GM19328 (cell line): ENCODE data around the gene GPR132.
"Not testable (repeated sequence)": the region's sequence is repeated elsewhere in the genome, so short reads cannot be mapped to it uniquely, and the experiment has no call there.

Experiments
- ATAC-seq: cut with Tn5 transposase; IDR thresholded peaks from one replicate; pipeline ENCODE4 v1.9.1; 2021; ENCODE audit warnings: mild to moderate bottlenecking, moderate library complexity; ENCODE audit not compliant: unreplicated experiment

GPR132 gene

DNA sequence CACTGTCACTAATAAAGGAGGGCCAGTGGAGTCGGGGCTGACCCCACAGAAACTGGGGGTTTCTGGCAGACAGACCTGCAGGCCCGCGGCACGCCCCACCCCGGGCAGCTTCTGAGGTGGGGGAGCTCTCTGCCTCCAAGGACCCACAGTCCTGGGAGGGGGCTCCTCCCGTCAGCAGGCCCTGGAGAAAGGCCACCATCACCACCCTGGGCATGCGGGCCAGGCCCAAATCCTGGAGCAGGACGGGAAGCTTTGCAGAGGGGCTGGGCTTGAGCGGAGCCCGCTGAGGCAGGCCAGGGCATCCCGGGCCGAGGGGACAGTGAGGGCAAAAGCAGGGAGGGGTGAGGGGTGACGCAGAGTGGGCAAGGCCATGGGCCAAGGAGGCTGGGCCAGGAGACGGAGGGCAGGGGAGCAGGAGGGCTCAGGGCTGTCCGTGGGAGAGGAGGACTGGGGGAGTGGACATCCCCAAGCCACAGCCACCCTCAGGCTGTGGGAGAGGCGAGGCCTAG, 11.1 kb upstream of the GPR132 start:
- no peak for ATAC-seq

DNA sequence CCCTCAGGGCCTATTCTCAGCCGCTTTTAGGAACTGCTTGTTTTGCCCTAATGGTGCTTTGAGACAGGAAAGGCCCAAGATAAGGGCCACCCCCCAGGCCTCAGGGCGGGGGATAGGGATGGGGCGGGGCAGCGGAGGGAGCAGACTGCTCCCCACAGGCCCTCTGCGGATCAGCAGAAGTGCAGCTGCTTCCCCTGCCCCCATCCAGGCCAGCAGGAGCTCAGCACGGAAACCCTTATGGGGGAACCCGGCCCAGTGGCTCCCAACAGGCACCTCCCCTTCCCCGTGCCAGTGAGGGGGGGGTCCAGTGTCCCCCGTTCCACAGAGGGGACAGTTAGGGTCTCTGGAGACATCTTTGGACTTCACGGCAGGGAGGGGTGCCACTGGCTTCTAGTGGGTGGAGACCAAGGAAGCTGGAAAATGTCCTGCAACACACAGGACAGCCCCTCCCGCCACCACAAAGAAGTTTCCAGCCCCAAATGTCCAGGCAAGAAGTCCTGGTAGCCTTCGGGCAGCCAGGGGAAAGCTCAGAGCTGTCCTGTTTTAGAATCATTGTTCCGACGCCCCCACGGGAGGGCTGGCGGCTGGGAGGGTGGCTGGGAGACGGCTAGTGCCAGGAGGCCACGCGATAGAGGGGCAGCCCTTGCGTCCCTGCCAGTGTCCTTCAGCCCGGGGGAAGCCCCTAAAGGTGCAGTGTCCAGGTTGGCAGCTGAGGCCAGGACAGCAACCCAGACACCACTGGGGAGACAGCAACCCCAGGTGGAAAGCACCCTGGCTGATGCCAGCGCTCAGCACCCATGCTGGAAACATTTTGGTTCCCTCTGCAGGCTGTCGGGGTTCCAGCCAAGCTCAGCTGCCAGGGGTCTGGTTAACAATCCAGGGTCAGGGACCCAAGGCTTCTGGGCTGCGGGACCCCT, 10.4 kb upstream of the GPR132 start:
- ATAC-seq: no peak

DNA sequence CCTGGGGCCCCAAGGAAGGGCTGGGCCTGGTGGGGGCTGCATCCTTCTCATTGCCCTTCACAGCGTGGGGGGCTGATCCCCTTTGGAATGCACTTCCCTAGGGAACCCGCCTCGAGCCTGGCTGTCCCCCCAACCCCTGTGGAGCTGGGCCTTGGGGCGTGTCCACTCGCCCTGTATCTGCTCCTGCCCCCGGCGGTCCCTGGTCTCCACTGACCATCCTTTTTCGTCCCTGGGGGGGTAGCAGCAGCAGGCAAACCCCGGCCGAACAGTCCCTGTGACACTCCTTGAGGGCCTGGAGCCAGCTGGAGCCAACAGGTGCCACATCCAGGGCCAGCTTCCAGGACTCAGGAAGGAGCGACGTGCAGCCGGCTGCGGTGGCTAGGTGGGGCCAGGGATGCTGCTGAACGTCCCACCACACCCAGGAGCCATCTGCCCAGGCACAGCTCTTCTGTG, 9.4 kb upstream of the GPR132 start:
- ATAC-seq: no peak

DNA sequence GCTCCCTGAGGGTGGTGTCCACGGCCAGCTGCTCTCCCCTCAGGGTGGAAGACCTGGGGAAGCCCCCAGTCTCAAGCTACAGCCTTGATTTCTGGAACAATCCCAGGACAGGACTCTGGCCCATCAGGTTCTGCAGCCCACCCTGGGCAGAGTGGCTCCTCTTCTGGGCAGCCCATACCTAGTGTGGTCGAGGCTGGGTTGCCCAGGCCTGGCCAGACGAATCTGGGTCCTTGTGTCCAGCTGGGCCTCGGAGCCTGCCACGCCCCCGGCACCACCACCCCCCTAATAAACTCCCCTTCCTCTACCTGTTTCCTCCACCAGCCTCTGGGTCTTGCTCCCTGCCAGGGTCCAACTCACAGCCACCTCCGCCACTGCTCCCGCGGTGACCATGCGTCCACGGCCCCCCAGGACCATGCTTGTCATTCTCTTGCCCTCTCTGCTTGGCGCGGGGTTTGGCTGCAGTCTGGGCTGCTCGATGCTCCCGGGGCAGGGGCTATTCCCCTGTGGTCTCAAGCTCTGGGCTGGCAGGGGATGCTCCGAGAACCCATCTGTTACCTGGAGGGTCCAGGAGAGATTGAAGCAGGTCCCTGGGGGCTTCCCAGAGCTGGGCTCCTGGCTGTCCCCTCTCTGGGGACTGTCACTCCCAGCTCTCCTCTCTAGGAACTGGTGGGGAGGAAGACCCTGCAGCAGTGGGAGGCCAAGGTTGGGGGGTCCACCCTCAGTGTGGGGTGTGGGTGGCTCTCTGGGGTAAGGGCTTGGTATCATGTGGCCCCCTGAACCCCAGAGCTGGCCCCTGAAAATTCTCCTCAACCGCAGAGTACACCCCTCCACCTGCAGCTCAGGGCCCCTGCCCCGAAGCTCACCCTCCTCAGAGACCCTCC, 8.7 kb upstream of the GPR132 start:
- no peak for ATAC-seq

DNA sequence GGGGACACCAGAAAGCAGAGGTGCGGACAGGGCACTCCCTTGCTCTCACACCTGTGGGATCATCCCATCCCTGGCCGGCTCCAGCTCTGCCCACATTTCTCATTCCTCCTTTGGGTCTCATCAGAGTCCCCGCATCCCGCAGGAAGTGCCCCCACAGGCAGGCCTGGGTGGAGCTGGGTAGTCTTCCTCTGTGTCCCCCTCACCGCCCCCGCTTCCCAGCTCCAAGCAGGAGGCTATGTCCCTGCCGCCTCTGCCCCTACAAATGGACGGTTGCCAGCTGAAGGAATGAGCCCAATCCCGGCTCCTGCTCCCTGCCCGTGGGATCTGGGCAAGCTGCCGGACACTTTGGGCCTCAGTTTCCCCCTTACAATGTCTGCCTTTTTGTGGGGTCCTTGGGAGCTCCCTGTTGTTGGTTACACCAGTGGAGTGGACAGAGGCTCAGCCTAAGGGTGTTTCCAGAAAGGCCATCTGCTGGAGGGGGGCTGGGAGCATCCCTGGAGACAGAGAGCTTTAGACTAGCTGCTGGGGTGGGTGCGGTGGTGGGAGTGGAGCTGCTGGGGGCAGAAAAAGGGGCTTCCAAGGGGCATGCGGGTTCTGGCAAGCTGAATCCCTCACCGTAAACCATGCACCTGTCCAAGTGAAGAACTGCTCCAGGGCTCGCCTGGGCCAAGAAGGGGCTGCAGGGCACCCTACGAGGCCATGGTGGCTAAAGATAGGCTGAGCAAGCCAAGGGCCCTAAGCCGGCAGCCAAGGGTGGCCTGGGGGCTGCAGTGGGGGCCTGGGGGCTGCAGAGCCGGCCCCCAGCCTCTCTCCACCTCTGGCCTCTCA, 7.9 kb upstream of the GPR132 start:
- no peak for ATAC-seq

DNA sequence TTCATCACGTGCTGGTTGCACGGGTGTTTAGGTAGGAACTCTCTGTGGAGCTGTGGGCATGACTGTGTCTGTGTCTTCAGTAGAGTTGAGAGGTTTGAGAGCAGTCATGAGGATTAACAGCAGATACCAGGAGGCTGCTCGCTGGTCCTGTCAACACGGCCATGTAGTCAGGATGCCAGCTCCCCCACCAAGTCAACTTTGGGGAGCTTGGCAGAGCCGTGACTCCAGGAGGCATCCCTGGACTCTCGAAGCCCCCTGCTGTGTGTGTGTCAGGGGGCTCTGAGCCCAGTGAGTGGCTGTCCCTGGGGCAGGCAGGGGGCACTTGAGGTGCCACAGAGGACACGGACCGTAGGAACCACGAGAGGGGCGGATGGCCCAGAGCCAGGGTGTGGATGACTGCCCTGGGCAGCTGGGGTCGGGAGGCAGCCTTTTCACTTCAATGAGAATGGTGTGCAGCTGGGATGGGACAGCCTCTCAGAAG, 7.2 kb upstream of the GPR132 start:
- no peak for ATAC-seq

DNA sequence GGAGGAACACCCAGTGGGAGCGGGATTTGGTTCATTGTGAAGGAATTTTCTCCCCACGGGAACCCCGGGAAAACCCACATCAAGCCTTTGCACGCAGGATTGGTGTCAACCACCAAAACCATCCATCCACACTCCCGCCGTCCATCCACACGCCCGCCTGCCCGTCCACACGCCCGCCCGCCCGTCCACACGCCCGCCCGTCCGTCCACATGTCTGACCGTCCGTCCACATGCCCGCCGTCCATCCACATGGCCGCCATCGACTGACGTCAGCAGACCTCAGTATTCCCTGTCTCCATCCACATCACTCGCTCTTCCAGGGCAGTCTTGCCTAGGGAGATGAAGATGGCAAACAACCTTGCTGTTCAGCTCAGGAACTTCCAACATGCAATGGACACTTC, 6.7 kb upstream of the GPR132 start:
- ATAC-seq: no peak

DNA sequence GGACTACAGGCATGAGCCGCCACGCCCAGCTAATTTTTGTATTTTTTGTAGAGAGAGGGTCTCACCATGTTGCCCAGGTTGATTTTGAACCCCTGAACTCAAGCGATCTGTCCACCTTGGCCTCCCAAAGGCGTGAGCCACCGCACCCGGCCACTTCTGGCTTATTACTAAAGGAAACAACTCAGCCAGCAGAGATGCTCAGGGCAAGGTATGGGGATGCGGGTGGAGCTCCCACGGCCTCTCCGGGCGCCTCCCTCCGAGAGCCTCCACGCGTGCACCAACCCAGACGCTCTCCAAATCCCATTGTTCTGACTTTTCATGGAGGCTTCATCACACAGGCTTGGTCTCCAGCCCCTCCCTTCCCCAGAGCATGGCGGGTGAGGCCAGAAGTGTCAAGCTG, 6.1 kb upstream of the GPR132 start:
- ATAC-seq: no peak

DNA sequence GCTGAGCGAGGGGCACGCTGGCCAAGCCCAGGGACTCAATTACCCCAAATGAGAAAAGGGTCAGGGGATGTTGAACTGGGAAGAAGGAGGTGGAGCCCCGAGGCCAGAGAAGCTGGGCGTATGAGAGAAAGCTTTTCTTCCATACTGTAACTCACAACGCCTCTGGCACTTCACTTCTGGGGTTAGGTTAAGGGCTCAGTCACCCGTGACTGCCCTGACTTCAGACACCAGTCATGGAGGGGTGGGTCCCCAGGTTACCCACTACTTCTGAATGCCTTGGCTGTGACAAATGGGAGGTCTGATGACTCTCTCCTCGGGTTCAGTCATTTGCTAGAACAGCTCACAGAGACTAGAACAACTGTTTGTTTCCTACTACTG, 5.5 kb upstream of the GPR132 start:
- no peak for ATAC-seq

DNA sequence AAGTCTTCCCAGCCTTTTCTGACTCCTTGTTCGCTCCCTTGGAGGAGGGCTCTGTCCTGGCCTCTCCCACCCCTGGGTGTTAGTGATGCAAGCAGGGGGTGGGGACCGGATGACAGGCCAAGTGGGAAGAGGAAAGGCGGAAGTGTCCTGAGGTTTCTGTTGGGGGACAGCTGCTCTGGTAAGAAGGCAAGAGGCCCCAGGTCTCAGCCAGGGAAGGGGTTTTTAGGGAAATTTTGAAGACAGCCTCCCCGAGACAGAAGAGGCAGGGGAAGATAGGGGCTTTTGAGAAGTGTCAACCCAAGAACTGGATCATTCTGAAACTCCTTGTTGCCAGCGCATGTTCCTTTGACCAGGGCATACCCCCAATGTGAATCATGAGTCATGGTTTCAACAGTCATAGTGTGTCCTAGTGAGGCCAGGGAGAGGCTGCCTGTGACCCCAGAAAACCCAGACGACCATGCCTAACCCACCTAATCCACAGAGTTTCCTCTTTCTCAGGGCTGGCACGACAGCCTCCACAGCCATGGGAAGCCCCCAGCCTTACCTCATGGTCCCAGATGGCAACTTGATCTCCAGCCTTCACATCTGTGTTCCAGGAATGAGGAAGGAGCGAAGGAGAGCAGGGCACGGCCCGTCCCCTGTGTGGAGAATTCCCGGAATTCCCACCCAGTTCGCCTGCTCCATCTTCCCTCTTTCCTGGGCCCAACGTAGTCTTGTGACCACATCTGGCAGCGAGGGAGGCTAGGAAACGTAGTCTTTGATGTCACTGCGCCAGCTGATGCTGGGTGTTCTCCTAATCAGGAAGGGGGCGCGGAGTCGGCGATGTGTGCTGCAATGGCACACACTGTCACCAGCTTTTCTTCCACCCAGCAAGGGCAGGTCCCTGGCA, 4.9 kb upstream of the GPR132 start:
- ATAC-seq: no peak

DNA sequence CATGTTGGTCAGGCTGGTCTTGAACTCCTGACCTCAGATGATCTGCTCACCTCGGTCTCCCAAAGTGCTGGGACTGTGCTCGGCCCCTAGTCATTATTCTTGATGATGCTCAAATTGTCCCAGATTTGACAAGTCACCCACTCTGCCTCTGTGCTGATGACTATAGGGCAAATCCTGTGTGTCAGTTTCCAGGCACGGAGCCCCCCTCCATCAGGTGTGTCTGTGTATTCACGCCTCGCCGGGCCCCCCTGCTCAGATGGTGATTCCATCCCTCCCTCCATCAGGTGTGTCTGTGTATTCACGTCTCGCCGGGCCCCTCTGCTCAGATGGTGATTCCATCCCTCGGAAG, 4.3 kb upstream of the GPR132 start:
- ATAC-seq: no peak

DNA sequence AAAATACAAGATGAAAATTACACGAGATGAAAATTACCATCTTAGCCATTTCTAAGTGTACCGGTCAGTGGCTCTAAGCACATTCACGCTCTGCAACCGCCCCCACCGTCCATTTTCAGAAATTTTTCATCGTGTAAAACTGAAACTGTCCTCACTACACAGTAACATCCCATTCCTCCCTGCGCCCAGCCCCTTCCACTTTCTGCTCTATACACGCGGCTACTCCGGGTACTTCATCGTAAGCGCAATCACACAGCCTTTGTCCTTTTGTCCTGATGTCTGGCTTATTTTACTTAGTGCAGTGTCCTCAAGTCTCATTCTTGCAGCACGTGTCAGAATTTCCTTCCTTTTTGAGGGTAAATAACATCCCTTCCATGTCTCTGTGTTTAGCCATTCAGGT, 3.6 kb upstream of the GPR132 start:
- ATAC-seq: no peak

DNA sequence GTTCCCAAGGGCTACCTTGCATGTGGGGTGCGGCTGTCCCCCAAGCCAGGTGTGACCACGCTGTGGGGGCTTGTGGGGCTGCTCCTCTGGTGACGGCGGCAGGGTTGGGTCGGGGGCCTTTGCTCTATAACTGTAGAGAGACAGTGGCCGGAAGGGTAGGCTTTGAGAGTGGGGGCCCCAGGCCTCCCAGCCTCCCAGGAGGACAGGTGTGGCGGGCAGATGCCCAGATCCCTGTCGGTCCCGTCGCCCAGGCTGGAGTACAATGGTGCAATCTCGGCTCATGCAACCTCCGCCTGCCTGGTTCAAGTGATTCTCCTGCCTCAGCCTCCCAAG, 2.7 kb upstream of the GPR132 start:
- no peak for ATAC-seq

DNA sequence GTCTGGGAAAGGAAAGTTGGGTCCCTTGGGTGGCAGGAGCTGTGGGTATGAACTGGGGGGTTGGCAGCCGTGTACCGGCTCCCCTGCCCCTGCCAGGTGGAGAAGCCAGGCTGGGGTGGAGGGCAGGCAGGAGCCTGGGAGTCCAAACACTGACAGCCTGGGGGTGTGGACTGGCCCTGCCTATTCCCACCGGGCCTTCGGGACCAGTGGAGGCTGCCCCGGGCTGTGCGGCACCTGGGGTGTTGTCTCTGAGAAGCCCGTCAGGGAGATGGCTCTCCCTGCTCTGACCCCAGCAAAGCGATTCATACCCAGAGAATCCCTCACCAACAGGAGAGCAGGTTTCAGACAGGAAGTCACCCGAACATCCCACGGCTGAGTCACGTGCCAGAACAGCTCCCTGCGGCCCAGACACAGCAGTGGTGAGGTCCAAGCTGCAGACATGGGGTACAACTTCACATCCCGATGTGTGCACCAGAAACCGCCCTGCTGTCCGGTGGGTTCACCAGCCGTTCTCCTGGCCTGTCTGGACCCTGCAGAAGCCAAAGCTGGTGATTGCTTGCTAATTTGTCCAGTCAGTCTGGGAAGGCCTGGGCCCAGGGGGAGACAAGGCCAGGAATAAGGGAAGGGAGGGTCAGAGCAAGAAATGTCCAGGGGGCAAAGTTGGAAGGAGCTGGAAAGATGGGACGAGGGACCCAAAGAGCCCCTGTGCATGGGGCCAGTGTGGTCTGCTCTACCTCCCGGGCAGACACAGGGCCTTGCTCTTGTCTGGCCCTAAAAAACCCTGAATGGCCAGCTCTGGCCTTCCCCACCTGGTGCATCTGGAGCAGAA, 2.1 kb upstream of the GPR132 start:
- ATAC-seq: no peak

DNA sequence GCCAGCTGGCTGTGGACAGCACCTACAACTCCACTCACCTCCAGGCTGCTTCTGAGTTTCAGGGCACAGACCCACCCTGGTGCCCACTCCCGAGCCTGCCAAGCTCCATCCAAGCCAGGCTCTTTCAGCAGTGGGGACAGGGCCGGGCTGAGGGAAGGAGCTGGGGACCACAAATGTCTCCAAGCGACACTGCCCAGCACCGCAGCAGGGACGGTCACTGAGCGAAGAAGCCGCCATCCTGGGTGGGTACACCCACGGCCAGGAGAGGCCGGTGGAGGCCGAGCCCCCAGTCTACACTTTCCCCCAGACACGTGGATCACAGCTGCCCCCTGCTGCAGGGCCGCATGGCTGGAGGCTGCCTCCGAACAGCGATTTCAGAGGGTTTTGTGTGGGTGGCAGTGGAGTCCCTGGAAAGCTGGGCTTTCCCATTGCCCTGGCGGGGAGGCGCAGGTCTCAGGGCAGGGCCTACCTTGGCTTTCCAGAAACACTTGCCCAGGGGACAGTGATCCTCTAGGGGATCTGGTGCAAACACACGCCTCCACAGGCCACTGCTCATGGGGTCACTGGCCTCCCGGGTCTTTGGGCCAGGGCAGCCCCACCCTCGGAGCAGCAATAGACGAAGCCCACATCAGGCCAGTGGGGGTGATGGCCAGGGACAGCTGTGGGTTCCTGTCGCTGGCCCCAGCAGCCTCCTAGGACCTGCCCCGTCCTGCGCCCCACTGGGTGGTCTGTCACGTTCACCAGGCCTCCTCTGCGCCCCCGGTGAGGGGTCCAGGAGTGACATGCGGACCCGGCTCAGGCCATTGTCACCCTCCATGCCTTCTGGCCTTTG, 1.2 kb upstream of the GPR132 start:
- ATAC-seq: no peak

DNA sequence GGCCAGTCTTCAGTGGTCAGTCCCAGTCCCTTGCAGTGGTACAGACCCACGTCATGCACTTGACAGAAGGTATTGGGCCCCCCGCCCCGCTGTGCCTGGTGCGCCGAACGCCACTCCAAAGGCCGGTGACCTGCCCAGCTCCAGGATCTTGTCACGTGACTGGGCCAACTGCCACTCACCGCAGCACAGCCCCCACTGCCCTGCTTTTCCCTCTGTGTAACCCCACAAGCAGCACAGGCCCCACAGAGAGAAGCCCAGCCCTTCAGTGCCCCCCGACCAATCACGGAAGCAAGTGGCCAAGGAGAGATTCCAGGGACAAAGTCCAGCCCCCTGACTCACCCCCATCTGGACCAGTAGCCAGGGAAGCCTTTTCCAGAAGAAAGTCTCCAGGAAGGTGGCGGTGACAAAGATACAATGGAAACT, 498 bp downstream of the GPR132 start:
- ATAC-seq: no peak

DNA sequence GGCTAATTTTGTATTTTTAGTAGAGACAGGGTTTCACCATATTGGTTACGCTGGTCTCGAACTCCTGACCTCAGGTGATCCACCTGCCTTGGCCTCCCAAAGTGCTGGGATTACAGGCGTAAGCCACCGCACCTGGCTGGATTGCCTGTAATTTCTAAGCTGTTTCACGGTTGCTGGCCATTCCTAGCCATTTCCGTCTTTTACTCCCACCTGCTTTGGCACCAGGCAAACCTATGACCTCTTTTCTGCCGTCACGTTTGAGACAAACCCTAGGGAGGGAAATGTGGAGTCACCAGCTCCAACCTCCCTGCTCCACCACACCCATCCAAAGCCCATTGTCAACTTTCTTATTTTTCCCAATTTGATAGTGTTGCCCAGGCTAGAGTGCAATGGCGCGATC, 1.2 kb downstream of the GPR132 start:
- ATAC-seq: no peak

DNA sequence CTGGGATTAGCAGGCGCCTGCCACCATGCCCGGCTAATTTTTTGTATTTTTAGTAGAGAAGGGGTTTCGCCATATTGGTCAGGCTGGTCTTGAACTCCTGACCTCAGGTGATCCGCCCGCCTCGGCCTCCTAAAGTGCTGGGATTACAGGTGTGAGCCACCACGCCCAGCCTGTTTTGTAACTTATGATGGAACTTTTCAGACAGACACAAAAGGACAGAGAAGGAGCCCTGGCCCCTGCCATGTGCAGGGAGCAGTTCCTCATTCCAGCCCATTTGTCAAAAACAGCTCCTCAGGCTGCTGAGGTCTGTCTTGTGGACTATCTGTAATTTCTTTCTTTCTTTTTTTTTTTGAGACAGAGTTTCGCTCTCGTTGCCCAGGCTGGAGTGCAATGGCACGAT, 1.7 kb downstream of the GPR132 start:
- not testable (repeated sequence) for ATAC-seq
